HT1080 (cell line): ENCODE measurements around the gene SIGLEC10. TPM values are rescaled to one million over a fixed set of nuclear protein-coding genes. Genes with fewer than 3 reads are reported as not detected.
A peak's percentile ranks its signal among the peaks of the same experiment; 100 is the strongest.
"Not testable (repeated sequence)": the region's sequence is repeated elsewhere in the genome, so short reads cannot be mapped to it uniquely, and the experiment has no call there.

Experiments
- DNase-seq: peaks from one replicate; pipeline ENCODE4 v3.0.0-alpha.2; 2015; ENCODE audit warnings: low read depth
- polyA plus RNA-seq, 2 experiments: library from polyadenylated mRNA; depleted of rRNA; stranded (reverse); fragments of >200 nt; gene quantifications; 2 replicates each; pipeline ENCODE4 v1.2.3, GENCODE V29; 2015
- total RNA-seq: library from RNA; depleted of rRNA; stranded (reverse); fragments of >200 nt; shearing (Covaris generic); gene quantifications from 2 replicates; pipeline ENCODE4 v1.2.3, GENCODE V29; 2014; rRNA removed

Gene SIGLEC10, protein sequence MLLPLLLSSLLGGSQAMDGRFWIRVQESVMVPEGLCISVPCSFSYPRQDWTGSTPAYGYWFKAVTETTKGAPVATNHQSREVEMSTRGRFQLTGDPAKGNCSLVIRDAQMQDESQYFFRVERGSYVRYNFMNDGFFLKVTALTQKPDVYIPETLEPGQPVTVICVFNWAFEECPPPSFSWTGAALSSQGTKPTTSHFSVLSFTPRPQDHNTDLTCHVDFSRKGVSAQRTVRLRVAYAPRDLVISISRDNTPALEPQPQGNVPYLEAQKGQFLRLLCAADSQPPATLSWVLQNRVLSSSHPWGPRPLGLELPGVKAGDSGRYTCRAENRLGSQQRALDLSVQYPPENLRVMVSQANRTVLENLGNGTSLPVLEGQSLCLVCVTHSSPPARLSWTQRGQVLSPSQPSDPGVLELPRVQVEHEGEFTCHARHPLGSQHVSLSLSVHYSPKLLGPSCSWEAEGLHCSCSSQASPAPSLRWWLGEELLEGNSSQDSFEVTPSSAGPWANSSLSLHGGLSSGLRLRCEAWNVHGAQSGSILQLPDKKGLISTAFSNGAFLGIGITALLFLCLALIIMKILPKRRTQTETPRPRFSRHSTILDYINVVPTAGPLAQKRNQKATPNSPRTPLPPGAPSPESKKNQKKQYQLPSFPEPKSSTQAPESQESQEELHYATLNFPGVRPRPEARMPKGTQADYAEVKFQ
- total RNA-seq: not detected in 2 replicates
- polyA plus RNA-seq (2015; cell fraction: cytosol; rRNA removed): not detected in 2 replicates
- polyA plus RNA-seq (2015; cell fraction: nucleus; rRNA removed): not detected in 2 replicates

DNA sequence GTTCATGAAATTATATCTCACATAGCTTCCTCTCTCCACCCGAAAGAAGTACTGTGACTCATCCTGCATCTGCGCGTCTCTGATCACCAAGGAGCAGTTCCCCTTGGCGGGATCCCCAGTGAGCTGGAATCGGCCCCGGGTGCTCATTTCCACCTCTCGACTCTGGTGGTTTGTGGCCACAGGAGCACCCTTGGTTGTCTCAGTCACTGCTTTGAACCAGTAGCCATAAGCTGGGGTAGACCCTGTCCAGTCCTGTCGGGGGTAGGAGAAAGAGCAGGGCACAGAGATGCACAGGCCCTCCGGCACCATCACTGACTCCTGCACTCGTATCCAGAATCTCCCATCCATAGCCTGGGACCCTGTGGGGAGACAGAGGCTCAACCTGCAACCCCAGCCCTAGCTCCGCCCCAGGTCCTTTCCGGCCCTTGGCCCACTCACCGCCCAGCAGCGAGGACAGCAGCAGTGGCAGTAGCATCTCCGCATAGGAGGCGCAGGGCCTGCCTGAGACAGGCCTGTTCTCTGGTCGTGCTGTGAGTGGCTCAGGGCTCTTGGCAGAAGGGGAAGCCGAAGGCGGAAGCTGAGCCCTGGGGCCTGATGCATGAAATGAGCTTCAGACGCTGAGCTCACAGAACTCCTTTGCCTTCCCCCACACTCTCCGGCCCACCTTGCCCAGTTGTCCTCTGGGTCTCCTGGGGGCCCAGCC, at the start of gene SIGLEC10:
Gene SIGLEC10 (minus strand): TSS at position 536 of the 703 bp plus-strand sequence. CDS start 61 bp downstream, at position 475.
- peak; percentile 11 for DNase-seq

DNA sequence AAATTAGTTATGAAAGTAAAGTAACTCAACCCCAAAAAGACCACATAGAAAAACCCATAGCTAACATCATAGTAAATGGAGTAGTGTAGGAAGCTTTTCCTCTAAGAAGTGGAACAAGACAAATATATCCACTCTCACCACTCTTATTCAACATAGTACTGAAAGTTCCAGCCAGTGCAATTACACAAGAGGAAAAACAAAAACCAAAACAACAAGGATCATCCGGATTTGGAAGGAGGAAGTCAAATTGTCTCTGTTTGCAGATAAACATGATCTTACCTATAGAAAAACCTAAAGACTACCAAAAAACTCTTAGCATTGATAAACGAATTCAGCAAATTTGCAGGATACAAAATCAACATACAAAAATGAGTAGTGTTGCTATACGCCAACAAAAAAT, 49.3 kb upstream of the SIGLEC10 start:
- DNase-seq: no peak

DNA sequence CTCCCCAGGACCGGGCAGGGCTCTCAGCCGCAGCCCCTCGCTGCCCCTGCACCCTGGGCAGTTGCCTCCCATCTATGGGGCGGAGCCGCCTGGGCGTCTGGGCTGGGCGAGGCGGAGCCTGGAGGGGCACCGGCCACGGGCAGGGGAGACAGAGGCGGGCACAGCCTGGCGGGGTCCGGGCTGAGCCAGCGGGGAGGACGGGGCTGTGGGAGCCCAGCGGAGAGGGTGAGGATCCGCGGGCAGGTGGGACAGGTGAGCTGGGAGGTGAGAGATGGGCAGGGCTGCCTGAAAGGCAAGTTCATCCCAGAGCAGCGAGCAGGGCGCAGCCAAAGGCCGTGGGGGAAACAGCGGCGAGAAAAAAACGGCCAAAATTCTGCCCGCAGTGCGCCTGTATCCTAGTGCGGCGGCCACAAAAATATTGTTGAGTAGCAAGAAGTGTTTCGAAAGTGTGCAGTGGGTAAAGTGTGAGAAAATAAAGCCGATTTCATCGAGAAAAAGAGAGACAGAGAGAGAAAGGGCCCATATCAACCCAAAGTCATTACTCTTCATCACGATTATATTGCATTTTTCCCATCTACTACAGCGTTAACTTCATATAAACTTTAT, 46.6 kb upstream of the SIGLEC10 start:
- not testable (repeated sequence) for DNase-seq

DNA sequence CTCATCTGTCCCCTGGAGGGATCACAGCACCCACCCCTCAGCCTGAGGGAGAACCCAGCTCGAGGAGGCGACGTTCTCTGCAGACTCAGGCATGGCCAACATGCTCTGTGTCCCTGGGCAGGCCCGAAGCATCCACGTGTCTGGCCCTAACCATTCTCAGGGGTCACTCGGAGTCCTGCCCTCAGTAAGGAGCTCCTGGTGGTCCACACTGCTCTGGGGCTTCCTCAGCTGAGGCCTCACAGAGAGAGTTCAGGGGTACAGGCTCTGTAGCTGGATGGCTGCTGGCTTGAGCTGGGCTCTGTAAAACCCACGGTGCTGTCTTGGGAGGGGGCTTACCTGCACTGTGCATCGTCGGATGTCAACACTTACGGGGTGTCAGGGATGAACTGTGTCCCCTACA, 45.2 kb upstream of the SIGLEC10 start:
- DNase-seq: no peak

DNA sequence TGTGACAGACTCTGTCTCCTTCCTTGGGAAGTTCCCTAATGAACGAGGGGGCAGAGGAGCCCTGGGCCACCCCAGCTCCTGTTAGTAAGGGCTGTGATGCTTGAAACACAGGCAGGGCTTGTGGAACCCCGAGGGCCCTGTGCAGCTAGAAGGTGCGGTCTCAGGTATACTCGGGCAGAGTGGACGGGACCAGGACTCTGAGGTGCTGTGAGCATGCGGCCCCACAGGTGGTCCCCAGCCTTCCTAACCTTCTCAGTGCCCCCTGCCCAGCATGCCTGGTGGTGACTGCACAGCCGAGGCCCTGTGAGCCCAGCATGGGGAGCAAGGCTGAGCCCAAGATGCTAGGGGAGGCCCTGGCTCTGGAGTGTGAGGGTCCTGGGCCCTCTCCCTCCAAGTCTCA, 44.8 kb upstream of the SIGLEC10 start:
- DNase-seq: no peak

DNA sequence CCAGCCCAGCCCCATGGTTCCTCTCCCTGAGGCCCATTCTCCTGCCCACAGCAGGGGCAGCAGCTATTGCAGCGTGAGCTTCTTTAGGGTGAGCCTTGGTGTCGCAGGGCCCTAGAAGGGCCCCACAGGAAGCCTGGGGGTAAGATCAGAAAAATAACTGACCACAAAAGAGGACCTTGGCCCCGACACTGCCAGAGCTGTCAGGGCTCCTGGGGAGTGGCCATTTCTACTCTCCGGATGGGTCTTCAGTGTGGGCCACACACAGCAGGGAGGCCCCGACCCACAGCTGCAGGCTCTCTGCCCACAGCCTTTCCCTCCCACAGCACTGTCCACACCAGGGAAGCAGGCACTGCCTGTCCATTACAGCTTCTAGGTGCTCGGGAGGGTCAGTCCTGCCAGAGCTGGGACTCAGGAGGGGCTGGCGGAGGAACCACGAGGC, 44.3 kb upstream of the SIGLEC10 start:
- no peak for DNase-seq

DNA sequence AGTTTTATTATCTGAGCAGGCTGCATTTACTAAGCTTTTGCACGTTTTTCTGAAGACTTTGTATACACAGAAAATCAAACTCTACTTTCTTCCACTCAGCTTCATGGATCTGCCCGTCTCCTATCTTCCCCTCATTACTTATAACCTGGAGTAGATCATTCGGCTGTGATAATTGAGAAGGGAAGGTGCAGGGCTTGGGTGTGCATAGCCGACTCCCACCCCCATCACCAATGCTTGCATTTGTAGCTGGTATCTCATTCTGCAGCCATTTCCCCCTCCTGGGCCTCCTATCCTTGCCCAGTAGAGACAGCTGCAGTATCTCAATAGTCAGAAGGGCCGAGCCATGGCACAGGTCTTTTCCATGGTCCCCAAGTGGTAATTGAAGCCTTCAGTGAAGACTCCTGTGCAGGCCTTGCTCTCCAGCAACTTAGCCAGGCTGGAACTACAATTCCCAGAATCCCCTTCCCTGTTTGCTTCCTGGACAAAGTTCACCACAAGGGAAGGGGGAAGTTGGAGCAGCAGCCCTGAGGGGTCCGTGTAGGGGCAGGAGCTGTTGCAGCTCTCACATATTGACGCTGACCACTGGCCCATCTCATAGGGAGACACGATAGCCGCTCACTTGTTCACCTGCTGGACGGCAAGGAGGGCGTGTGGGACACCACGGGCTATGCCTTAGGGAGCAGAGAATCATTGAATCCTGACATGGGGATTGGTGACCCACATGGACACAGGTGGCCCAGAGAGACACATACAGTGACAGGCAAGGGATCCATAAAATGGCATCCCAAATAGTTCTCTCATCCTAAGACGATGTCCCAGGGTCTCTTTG, 42.9 kb upstream of the SIGLEC10 start:
- peak; percentile 45 for DNase-seq

DNA sequence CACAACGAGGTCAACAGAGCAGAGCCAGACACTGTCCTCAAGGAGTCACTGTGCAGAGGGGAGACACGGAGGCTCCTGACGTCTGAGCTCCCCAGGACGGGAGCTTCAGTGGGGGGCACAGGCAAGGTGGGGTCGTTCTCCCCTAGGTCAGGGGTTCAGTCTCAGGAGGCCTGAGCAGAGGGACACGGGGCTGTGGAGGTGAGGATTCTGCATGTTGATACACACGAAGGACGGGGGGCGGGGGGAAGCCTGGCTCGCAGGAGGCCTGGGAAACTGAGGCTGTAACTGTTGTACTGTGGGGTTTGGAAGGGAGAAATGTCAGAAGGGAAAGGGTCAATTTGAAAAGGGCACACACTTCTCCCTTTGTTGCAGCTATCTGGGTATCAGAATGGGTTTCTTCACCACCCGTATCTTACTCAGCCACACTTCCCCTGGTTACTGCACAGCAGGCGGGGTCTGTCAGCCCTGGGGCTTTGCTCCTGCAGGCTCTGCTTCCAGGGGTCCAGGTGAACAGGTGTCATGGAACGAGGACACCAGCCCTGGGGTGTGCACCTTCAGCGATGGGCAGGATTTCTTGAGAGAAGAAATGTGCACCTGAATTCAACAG, 41.6 kb upstream of the SIGLEC10 start:
- DNase-seq: no peak

DNA sequence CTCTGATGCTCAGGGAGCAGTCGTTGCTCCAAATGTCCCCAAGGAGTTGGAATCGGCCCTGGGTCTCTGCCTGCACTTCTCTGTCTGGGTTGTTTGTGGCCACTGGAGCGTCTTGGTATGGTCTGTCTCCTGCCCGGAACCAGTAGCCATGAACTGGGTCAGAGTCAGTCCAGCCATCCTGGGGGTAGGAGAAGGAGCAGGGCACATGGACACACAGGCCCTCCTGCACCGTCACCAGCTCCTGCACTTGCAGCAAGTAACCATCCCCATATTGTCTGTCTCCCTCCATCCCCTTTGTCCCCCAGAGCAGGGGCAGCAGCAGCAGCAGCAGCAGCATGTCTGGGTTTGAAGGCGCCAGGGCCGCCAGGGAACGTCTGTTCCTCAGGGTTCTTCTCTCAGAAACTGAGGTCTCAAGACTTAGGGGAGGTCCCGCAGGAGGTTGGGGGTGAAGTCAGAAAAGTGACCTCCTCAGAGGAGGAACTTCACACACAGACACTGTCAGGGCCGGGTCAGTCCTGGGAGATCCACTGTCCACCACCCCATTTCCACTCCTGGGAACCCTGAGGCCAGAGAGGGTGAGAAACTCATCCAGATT, 40.7 kb upstream of the SIGLEC10 start, which contains the start of gene SIGLEC8:
Gene SIGLEC8 (minus strand): TSS at position 404 of the 595 bp plus-strand sequence. CDS start 67 bp downstream, at position 337.
- DNase-seq: no peak

DNA sequence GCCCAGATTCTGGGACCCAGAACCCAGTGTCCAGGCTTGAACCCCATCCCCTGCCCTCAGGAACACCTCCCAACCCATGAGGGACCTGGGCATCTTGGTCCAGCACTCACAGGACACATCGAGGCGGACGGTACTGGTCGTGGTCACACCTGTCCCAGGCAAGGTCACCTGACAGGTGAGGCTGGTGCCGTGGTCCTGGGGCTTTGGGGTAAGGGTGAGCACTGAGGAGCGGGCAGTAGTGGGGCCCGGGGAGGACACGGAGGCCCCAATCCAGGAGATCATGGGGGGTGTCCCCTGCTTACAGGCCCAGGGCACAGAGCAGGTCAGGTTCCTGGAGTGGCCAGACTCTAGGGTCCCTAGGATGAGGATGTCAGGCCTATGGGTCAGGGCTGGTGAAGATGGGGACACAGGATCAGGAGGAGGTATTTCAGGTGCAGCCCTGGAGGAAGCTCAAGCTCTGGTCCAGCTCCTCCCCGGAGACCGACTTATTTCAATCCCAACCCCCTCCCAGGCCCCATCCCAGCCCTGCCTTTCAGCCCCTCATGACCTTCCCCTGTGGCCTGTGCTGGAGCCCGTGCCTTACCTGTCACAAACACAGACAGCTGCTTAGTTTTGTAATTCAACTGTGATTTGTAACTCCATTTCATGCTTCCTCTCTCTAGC, 40.0 kb upstream of the SIGLEC10 start:
- DNase-seq: no peak

DNA sequence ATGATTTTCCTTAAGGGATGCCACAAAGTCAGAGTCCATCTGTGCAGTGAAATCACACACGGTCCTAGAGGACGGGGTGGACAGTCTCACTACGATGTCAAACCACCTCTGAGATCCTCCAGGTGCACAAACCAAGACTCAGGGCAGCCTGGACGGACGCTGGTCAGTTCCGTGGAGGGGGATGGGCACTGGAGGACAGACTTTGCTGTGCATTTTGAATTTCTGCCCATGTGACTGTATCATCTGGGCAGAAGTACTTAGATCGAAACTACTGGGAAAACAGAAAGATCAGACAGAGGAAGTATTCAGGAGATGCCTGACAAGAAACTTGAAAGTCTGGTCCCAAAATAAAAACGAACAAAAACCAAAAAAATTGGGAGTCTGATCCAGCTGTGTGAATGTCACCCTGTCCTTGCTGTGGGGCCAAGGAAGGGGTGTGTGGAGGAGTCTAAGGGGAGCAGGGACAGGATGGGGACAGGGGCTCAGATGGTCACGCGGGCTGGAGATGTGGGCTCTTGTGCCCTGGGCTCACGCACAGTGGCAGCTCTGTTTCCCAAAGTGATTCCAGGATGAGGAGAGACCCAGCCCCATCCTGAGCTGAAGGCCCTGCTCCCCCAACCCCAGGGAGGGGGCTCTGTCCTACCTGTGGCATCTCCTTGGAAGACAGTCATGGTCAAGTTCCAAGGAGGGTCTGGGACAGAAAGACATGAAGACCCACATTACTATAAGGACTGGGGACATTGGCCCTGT, 39.3 kb upstream of the SIGLEC10 start:
- DNase-seq: no peak

DNA sequence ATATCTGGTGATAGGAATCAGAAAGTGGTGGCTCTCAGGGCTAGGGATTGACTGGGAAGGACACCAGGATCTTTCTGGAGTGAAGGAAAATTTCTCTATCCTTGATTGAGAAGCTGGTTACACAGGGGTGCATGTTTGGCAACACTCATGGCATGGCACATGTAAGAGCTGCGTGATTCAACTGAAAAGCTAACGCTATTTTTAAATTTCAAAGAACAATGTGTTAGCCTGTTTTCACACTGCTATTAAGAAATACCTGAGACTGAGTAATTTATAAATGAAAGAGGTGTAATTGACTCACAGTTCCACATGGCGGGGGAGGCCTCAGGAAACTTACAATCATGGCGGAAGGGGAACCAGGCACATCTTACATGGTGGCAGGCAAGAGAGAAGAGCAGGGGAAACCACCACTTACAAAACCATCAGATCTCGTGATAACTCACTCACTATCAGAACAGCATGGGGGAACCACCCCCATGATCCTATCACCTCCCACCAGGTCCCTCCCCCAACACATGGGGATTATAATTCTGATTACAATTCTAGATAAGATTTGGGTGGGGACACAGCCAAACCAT, 33.4 kb upstream of the SIGLEC10 start:
- no peak for DNase-seq

DNA sequence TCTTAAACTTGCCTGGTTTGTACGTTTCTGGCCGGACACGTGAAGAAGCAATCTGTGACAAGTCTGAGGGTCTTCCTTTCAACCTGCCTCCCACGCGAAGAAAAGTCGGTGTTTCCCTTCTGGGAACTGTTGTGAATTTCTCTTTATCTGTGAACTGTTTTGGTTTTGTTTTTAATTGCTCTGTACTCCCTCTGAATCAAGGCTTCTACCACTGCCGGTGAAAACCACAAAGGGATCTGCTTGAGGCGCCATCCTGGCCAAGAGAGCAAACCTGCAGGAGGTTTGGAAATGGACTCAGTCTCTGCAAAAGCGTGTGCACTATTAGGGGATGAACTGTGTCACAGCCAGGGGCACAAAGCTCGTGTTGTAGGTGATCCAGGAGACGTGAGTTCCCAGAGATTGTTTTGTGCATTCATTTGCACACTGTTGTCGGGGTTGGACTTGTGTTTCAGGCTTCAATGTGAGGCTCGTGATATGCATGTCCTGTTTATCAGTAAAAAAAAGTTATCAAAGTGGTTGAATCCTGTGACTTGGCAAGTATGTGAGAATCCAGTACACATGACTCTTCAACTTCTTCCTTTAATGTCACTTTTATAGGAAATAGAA, 31.1 kb upstream of the SIGLEC10 start:
- no peak for DNase-seq

DNA sequence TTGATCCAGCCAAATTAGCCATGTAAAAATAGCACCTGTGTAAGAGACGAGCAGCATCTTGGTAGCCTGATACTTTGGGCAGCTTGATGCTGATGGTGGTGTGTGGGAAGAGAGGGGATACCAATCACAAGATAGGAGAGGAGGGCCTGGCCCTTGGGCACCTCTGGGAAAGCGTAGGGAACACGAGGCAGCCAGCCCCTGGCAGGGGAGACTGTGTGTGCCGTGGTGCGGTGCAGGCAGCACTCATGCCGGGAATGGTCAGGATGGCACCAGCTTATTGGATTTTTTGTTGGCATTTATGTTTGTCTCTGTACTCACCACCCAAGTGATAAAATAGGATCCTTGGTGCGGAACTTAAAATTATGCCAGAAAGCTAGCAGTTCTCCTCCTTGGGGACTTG, 30.6 kb upstream of the SIGLEC10 start:
- DNase-seq: no peak

DNA sequence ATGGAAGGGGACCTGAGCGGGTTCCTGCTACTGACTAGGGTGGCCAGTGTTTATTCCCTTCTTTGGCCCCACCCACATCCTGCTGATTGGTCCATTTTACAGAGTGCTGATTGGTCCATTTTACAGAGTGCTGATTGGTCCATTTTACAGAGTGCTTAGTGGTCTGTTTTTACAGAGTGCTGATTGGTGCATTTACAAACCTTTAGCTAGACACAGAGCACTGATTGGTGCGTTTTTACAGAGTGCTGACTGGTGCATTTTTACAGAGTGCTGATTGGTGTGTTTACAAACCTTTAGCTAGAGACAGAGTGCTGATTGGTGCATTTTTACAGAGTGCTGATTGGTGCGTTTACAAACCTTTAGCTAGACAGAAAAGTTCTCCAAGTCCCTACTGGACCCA, 30.1 kb upstream of the SIGLEC10 start:
- not testable (repeated sequence) for DNase-seq

DNA sequence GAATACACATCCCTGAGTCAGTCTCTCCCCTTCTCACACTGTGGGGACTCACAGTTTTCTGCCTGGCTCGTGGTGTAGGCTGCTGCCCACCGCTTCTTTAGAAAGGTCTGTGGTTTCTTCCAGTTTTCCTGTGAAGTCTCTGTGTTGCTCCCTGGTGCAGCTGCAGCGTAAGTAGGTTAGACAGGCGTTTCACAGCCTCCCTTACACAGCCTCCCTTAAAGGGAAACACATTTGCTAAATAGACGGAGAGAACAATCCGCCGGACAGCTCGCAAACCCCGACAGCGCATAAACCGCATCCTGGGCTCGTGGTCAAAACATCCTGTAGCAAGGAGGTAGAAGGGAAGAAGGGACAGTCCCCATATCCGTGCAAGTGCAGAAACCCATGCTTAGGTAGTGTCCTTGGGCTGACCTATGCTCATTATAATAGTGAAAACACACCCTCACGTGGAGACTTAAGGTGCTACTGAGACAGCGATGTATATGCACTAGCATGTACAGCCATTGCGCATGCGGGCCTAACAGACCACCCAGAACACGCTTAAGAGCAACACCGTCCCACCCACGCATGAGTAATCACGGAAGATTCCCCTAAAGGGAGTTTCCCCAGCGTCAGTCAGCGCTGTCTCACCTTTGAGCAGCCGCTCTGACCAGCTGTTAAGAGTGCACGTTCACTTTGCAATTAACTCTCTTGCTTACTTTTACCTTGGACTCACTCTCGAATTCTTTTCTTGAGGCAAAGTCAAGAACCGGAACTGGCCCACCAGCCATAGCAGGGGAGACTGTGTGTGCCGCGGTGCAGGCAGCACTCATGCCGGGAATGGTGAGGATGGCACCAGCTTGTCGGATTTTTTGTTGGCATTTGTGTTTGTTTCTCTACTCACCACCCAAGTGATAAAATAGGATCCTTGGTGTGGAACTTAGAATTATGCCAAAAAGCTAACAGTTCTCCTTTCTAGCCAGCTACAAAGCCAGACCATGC, 24.3 kb upstream of the SIGLEC10 start:
- DNase-seq: peak; percentile 17
